Calu3 (cell line): Measurements from ENCODE around the gene RC3H2. TPM values are rescaled to one million over a fixed set of nuclear protein-coding genes. Genes with fewer than 3 reads are reported as not detected.
A peak's percentile ranks its signal among the peaks of the same experiment; 100 is the strongest.

ENCODE experiments used
- BruUV-seq: library from RNA; stranded (reverse); fragments of 400-500 nt; replicated peaks from 2 replicates; lab custom pipeline; 2021; lab: Mats Ljungman, UMichigan
- CTCF ChIA-PET: fragments of 300-600 bp; sonication (Branson Sonifier 250); formaldehyde crosslinking; loops from one replicate; lab custom pipeline; 2022; ENCODE audit warnings: antibody characterized with exemption; lab: Charles Lee
- DNase-seq: peaks from one replicate; pipeline ENCODE4 v3.0.0; 2022
- H3K27ac Mint-ChIP-seq: one replicate; pipeline ENCODE4 v1.8.0; 2022; ENCODE audit warnings: mixed read lengths; ENCODE audit not compliant: unreplicated experiment
- H3K27me3 Mint-ChIP-seq: one replicate; pipeline ENCODE4 v1.8.0; 2022; ENCODE audit warnings: mixed read lengths; ENCODE audit not compliant: unreplicated experiment
- H3K36me3 Mint-ChIP-seq: one replicate; pipeline ENCODE4 v1.8.0; 2022; ENCODE audit warnings: mild to moderate bottlenecking, moderate library complexity, mixed read lengths; ENCODE audit not compliant: insufficient read depth, unreplicated experiment
- H3K4me1 Mint-ChIP-seq: one replicate; pipeline ENCODE4 v1.8.0; 2022; ENCODE audit warnings: mild to moderate bottlenecking, low read depth, mixed read lengths; ENCODE audit not compliant: unreplicated experiment
- H3K4me3 Mint-ChIP-seq: one replicate; pipeline ENCODE4 v1.8.0; 2022; ENCODE audit warnings: mild to moderate bottlenecking, low read depth, moderate library complexity, mixed read lengths; ENCODE audit not compliant: unreplicated experiment
- H3K9me3 Mint-ChIP-seq: one replicate; pipeline ENCODE4 v1.8.0; 2022; ENCODE audit warnings: low read depth, mixed read lengths; ENCODE audit not compliant: unreplicated experiment
- CTCF ChIP-seq: fragments of 200-600 bp; IDR thresholded peaks from one replicate; pipeline ENCODE4 v1.8.0; 2022; ENCODE audit warnings: antibody characterized with exemption; ENCODE audit not compliant: unreplicated experiment
- intact Hi-C: fragments of 100-400 bp; cut with micrococcal nuclease; formaldehyde crosslinking; loops from one replicate; pipeline ENCODE4 v1.10.0; 2022; ENCODE audit not compliant: unreplicated experiment
- total RNA-seq: library from RNA; stranded (reverse); gene quantifications from 2 replicates; pipeline ENCODE4 v1.2.3, GENCODE V29; 2022

RC3H2 gene
- total RNA-seq, 1 experiment from 2014 or later: 45.5 TPM

DNA sequence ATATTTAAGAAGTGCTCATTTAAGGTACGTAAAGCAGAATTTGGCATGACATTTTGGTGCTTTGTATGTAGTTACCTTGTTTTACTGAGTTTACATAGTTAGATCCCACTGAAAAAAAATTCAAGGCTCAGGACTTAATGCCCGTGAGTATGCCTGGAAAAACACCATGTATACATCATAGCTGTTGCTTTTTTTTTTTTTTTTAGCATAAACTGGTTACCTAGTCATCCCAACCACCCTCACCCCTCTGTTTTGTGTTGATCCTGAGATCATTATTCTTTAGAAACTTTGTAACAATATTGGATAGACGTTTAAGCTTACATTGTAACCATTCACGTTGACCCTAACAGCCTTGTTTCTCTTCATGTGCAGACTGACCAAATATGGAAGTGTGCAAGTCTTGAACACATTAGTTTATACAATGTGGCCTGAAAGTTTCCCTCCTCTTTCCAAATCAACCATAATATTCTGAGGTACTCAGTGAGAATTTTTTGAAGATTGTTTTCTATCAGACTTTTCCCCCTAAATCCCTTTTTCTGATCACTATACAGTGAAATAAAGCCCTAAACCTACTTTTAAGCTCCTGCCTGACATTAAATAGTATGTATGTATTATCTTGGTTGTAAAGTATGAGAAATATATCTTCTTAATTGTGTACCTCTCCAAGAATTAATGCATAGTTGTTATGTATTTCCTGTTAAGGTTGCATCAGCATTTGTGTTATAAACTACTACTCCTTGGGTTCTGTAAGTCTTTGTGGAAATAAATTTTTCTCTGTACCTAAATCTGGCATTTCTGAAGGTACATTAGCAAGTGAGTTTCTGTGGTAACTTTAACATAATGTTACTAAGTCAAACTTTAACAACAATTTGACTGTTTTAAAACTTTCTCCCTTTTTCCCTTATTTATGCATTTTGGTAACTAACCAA is 40.1 kb upstream of the RC3H2 start:
- CTCF ChIA-PET: no interaction called here
- intact Hi-C loops: no loop called here
- BruUV-seq: no TSS peak
- peaks cover 40% of the 10 kb centered on the region for H3K4me1 Mint-ChIP-seq
- peaks cover 37% of the 10 kb centered on the region for H3K36me3 Mint-ChIP-seq
- no peaks in the 10 kb centered on the region for H3K27me3 Mint-ChIP-seq
- H3K4me3 Mint-ChIP-seq: peak overlapping the region; percentile 9
- DNase-seq: no peak
- H3K27ac Mint-ChIP-seq: peak overlapping the region; percentile 85
- no peaks in the 10 kb centered on the region for H3K9me3 Mint-ChIP-seq
- TF ChIP-seq CTCF: no peak

- Mint-ChIP-seq H3K27ac (peak overlapping the region; percentile 86), H3K27me3 (no peaks in the 10 kb centered on the region), H3K4me3 (peak overlapping the region; percentile 83), H3K36me3 (peaks cover 35% of the 10 kb centered on the region), H3K4me1 (peaks cover 21% of the 10 kb centered on the region), H3K9me3 (no peaks in the 10 kb centered on the region)
- BruUV-seq: TSS peak; percentile 64
- CTCF ChIA-PET: interaction anchor here (1.3 kb wide), 1 partner anchor 12 kb away, joined by 3 read pairs; no protein-coding TSS in a partner anchor
- DNase-seq: no peak
- intact Hi-C loops: no loop called here
- TF ChIP-seq CTCF: no peak
Observed at GRCh38 chr9:122941582-122942234, 36.5 kb upstream of the RC3H2 start.

DNA sequence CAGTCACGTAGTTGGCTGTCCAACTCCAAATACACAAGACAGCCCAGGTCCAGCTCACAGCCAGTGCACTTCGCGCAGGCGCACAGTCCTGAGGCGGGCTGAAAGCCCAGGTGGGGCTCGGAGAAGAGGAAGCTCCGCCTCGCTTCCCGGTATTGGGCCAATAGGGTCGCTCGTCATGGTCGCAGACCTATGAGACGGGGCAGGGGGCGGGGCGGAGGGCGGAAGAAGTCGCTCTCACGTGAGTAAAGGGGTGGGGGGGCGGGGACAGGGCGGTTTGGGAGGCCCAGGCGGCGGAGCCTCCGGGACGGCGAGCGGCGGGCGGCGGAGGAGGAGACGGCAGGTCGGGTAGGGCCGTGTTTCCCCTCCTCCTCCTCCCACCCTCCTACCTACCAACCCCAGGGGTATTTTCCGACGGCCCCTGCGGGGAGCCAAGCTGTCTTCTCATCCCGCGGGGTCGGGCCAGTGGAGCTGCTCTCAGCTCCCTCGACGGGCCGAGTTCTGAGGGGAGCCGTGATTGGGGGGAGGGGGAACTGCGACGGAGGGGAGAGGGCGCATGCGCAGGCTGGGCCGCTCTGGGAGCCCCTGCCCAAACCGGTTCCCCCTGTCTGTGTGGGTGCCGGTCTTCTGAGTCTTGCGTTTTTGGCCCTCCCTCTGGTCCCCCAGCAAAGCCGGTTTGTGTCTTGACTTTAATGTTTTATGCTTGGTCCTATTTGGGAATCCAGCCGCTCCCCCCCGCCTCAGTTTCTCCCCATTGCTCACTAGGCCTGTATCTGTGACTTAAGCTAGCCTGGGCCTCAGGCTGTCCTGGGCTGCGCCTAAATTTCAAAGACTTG is 35.8 kb upstream of the RC3H2 start, which contains the start of gene RABGAP1:
RABGAP1 (plus strand) TSS at position 272 of the 833 bp plus-strand sequence. CDS start 16,040 bp downstream, outside the sequence.
- BruUV-seq: no TSS peak
- intact Hi-C loops: no loop called here
- no peak for TF ChIP-seq CTCF
- peak; percentile 95 for DNase-seq
- H3K4me1 Mint-ChIP-seq: peaks cover 19% of the 10 kb centered on the region
- peak within 1 kb of the TSS; percentile 86 for H3K27ac Mint-ChIP-seq
- peaks cover 35% of the 10 kb centered on the region for H3K36me3 Mint-ChIP-seq
- no peaks in the 10 kb centered on the region for H3K9me3 Mint-ChIP-seq
- peak within 1 kb of the TSS; percentile 83 for H3K4me3 Mint-ChIP-seq
- no peaks in the 10 kb centered on the region for H3K27me3 Mint-ChIP-seq
- CTCF ChIA-PET: interaction anchor here (0.8 to 1.3 kb wide), 3 partner anchors 10 to 40 kb away, joined by 3 to 7 read pairs (median 3); partner anchors contain the start of gene ZBTB26

- H3K4me1 Mint-ChIP-seq: peaks cover 13% of the 10 kb centered on the region
- intact Hi-C loops: no loop called here
- no TSS peak for BruUV-seq
- CTCF ChIA-PET: interaction anchor here (0.8 to 1.3 kb wide), 3 partner anchors 9 to 40 kb away, joined by 3 to 7 read pairs (median 3); partner anchors contain the start of gene ZBTB26
- TF ChIP-seq CTCF: no peak
- peak overlapping the region; percentile 86 for H3K27ac Mint-ChIP-seq
- H3K4me3 Mint-ChIP-seq: peak overlapping the region; percentile 83
- DNase-seq: no peak
- no peaks in the 10 kb centered on the region for H3K9me3 Mint-ChIP-seq
- no peaks in the 10 kb centered on the region for H3K27me3 Mint-ChIP-seq
- peaks cover 35% of the 10 kb centered on the region for H3K36me3 Mint-ChIP-seq
Observed at GRCh38 chr9:122940454-122940748, 35.2 kb upstream of the RC3H2 start.
